ENCODE data around the gene TEX51.

TEX51 gene

DNA sequence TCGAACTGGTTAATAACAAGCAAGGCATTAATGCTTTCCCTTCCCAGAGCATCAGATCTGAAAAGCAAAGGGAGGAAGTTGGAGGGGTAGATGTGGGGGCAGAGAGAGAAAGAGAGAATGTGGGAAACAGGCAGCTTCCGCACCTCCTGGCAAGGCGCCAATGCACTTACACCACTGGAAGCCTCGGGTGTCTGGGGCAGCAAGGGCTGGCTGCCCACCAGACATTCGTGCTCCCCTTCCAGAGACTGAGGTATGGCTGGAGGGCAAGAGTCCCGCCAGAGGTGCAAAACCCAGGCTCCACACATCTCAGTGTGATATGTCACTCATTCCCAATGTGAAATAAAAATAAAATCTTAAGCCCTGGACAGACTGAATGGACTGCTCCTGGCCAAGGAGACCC lies 46.4 kb downstream of the TEX51 start:
- no peak for TF ChIP-seq TCF12 (IDR thresholded peaks at IDR 0.05; ENCODE audit: low read depth)
- no peak for TF ChIP-seq EGR1 (IDR thresholded peaks at IDR 0.05)
- TF ChIP-seq ZBTB7A (IDR thresholded peaks at IDR 0.05; ENCODE audit: low read depth): no peak
- TF ChIP-seq FOXM1 (IDR thresholded peaks at IDR 0.05; ENCODE audit: borderline replicate concordance, low read depth): no peak
- no peak for TF ChIP-seq TEAD4 (IDR thresholded peaks at IDR 0.05)
- TF ChIP-seq, protein P1, sequence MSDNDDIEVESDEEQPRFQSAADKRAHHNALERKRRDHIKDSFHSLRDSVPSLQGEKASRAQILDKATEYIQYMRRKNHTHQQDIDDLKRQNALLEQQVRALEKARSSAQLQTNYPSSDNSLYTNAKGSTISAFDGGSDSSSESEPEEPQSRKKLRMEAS (IDR thresholded peaks at IDR 0.05): no peak
- no peak for TF ChIP-seq RAD21 (IDR thresholded peaks at IDR 0.05; ENCODE audit: low read depth)
- no peak for TF ChIP-seq TAF1 (IDR thresholded peaks at IDR 0.05; ENCODE audit: low read depth)
- TF ChIP-seq, protein P2, sequence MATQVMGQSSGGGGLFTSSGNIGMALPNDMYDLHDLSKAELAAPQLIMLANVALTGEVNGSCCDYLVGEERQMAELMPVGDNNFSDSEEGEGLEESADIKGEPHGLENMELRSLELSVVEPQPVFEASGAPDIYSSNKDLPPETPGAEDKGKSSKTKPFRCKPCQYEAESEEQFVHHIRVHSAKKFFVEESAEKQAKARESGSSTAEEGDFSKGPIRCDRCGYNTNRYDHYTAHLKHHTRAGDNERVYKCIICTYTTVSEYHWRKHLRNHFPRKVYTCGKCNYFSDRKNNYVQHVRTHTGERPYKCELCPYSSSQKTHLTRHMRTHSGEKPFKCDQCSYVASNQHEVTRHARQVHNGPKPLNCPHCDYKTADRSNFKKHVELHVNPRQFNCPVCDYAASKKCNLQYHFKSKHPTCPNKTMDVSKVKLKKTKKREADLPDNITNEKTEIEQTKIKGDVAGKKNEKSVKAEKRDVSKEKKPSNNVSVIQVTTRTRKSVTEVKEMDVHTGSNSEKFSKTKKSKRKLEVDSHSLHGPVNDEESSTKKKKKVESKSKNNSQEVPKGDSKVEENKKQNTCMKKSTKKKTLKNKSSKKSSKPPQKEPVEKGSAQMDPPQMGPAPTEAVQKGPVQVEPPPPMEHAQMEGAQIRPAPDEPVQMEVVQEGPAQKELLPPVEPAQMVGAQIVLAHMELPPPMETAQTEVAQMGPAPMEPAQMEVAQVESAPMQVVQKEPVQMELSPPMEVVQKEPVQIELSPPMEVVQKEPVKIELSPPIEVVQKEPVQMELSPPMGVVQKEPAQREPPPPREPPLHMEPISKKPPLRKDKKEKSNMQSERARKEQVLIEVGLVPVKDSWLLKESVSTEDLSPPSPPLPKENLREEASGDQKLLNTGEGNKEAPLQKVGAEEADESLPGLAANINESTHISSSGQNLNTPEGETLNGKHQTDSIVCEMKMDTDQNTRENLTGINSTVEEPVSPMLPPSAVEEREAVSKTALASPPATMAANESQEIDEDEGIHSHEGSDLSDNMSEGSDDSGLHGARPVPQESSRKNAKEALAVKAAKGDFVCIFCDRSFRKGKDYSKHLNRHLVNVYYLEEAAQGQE (IDR thresholded peaks at IDR 0.05; ENCODE audit: low read depth): no peak
- TF ChIP-seq, protein P3, sequence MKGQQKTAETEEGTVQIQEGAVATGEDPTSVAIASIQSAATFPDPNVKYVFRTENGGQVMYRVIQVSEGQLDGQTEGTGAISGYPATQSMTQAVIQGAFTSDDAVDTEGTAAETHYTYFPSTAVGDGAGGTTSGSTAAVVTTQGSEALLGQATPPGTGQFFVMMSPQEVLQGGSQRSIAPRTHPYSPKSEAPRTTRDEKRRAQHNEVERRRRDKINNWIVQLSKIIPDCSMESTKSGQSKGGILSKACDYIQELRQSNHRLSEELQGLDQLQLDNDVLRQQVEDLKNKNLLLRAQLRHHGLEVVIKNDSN (IDR thresholded peaks at IDR 0.05): no peak

DNA sequence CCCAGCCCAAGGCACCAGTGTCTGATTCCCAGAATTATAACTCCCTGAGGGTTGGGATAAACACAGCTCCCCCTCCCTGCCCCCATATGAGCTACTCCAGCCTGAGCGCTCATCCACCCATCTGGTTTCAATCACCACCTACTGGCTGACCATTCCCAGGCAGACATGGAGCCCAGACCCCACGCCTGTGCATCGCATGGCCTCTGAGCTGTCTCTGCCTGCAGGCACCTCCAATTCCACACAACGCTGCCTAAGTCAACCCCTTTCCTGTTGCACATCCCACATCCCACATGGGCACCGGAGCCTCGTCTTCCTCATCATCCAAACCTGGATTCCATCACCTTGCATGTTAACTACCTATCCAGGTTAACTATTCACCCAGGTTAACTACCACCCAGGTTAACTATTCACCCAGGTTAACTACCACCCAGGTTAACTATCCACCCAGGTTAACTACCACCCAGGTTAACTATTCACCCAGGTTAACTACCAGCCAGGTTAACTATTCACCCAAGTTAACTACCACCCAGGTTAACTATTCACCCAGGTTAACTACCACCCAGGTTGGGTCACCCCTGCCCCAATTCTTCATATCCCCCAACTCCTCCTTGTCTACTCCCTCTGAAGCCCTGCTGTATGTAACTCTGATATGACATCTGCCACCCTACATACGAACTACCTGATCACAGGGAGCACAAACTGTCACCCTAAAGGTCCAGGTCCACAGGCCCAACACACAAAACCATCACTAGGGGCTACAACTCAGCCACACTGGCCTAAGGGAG lies 47.8 kb downstream of the TEX51 start:
- TF ChIP-seq EGR1 (IDR thresholded peaks at IDR 0.05) (no peak), ZBTB7A (IDR thresholded peaks at IDR 0.05; ENCODE audit: low read depth) (no peak), YY1 (IDR thresholded peaks at IDR 0.05; ENCODE audit: low read depth) (no peak), RAD21 (IDR thresholded peaks at IDR 0.05; ENCODE audit: low read depth) (no peak), CEBPB (IDR thresholded peaks at IDR 0.05) (no peak), TAF1 (IDR thresholded peaks at IDR 0.05; ENCODE audit: low read depth) (no peak), TEAD4 (IDR thresholded peaks at IDR 0.05) (no peak), NFIC (IDR thresholded peaks at IDR 0.05) (no peak), TCF12 (IDR thresholded peaks at IDR 0.05; ENCODE audit: low read depth) (no peak), FOXM1 (IDR thresholded peaks at IDR 0.05; ENCODE audit: borderline replicate concordance, low read depth) (no peak), CREB1 (IDR thresholded peaks at IDR 0.05; ENCODE audit: low read depth) (no peak), EP300 (IDR thresholded peaks at IDR 0.05; ENCODE audit: borderline replicate concordance) (no peak)
- TF ChIP-seq, protein P1 (IDR thresholded peaks at IDR 0.05): no peak
- TF ChIP-seq, protein P3 (IDR thresholded peaks at IDR 0.05): no peak
- TF ChIP-seq, protein P2 (IDR thresholded peaks at IDR 0.05; ENCODE audit: low read depth): no peak

DNA sequence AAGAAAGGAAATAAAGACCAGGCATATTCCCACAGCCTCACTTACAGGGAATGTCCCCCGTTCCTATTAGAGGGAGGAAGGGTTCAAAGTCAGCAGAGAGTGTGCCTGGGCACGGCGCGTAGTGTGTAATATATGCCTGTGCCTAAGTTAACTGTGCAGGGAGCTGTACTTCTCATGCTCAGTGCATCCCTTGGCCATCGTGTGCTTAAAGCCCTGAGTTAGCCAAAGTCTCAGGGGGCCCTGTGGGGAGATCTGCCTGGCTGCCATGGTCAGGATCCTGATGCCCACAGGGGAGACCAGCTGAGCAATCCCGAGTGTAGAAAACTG lies 48.4 kb downstream of the TEX51 start:
- TF ChIP-seq CREB1 (IDR thresholded peaks at IDR 0.05; ENCODE audit: low read depth) (no peak), NFIC (IDR thresholded peaks at IDR 0.05) (no peak), ZBTB7A (IDR thresholded peaks at IDR 0.05; ENCODE audit: low read depth) (no peak), TEAD4 (IDR thresholded peaks at IDR 0.05) (no peak), TCF12 (IDR thresholded peaks at IDR 0.05; ENCODE audit: low read depth) (no peak), YY1 (IDR thresholded peaks at IDR 0.05; ENCODE audit: low read depth) (no peak), TAF1 (IDR thresholded peaks at IDR 0.05; ENCODE audit: low read depth) (no peak), CEBPB (IDR thresholded peaks at IDR 0.05) (no peak), EGR1 (IDR thresholded peaks at IDR 0.05) (no peak), EP300 (IDR thresholded peaks at IDR 0.05; ENCODE audit: borderline replicate concordance) (no peak), FOXM1 (IDR thresholded peaks at IDR 0.05; ENCODE audit: borderline replicate concordance, low read depth) (no peak), RAD21 (IDR thresholded peaks at IDR 0.05; ENCODE audit: low read depth) (no peak)
- TF ChIP-seq, protein P1 (IDR thresholded peaks at IDR 0.05): no peak
- TF ChIP-seq, protein P2 (IDR thresholded peaks at IDR 0.05; ENCODE audit: low read depth): no peak
- TF ChIP-seq, protein P3 (IDR thresholded peaks at IDR 0.05): no peak
